Sigmoid colon (tissue), 4 donors: ENCODE results near the gene GAB2.

Experiments
- EP300 ChIP-seq, 4 donors: sonication (generic); formaldehyde crosslinking; IDR thresholded peaks; one replicate each; pipeline ENCODE4 v1.6.1; 2017; ENCODE audit warnings: antibody characterized with exemption in 4 of 4
- POLR2A ChIP-seq, 2 donors: fragments of 450-650 bp; IDR thresholded peaks; one replicate each; pipeline ENCODE4 v1.6.1; 2016; ENCODE audit warnings: antibody characterized with exemption in 2 of 2, mild to moderate bottlenecking in 2 of 2, moderate library complexity in 2 of 2
- POLR2AphosphoS5 ChIP-seq, 4 donors: sonication (generic); formaldehyde crosslinking; IDR thresholded peaks; one replicate each; pipeline ENCODE4 v1.6.1; 2017; ENCODE audit warnings: antibody characterized with exemption in 4 of 4
- TF ChIP-seq, protein P1 (sequence below), 4 experiments: fragments of 450-650 bp in 3 of 4; fragments of 200-600 bp in 1 of 4; IDR thresholded peaks; one replicate each; pipeline ENCODE4 v1.5.1; 2016 to 2019; ENCODE audit warnings: antibody characterized with exemption in 4 of 4, mild to moderate bottlenecking in 3 of 4, moderate library complexity in 2 of 4

DNA sequence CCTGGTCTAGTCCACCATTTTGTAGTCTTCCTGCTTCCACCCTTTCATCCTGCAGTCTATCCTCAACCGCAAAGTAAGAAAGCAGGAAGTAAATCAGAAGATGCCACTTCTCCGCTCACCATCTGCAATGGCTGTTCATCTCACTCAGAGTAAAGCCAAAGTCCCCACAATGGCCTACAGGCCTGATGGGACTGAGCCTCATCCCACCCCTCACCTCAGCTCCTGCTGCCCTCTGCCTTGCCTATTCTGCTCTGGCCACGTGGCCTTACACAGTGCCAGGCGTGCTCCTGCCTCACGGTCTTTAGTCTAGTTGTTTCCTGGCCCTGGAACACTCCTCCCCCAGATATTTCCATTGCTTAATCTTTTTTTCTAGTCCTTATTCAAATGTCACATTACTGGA lies 133.4 kb downstream of the GAB2 start:
- TF ChIP-seq POLR2A (IDR thresholded peaks at IDR 0.05) (no peak), POLR2AphosphoS5 (IDR thresholded peaks at IDR 0.05) (no peak), EP300 (IDR thresholded peaks at IDR 0.05) (no peak)
- TF ChIP-seq, protein P1, sequence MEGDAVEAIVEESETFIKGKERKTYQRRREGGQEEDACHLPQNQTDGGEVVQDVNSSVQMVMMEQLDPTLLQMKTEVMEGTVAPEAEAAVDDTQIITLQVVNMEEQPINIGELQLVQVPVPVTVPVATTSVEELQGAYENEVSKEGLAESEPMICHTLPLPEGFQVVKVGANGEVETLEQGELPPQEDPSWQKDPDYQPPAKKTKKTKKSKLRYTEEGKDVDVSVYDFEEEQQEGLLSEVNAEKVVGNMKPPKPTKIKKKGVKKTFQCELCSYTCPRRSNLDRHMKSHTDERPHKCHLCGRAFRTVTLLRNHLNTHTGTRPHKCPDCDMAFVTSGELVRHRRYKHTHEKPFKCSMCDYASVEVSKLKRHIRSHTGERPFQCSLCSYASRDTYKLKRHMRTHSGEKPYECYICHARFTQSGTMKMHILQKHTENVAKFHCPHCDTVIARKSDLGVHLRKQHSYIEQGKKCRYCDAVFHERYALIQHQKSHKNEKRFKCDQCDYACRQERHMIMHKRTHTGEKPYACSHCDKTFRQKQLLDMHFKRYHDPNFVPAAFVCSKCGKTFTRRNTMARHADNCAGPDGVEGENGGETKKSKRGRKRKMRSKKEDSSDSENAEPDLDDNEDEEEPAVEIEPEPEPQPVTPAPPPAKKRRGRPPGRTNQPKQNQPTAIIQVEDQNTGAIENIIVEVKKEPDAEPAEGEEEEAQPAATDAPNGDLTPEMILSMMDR (IDR thresholded peaks at IDR 0.05), result no peak
